Calu3 (cell line): ENCODE data around the gene PAK4. TPM values are rescaled to one million over a fixed set of nuclear protein-coding genes. Genes with fewer than 3 reads are reported as not detected.

Source experiments
- BruUV-seq: library from RNA; stranded (reverse); fragments of 400-500 nt; replicated peaks from 2 replicates; lab custom pipeline; 2021; lab: Mats Ljungman, UMichigan
- CTCF ChIA-PET: fragments of 300-600 bp; sonication (Branson Sonifier 250); formaldehyde crosslinking; loops from one replicate; lab custom pipeline; 2022; ENCODE audit warnings: antibody characterized with exemption; lab: Charles Lee
- DNase-seq: peaks from one replicate; pipeline ENCODE4 v3.0.0; 2022
- H3K27ac Mint-ChIP-seq: one replicate; pipeline ENCODE4 v1.8.0; 2022; ENCODE audit warnings: mixed read lengths; ENCODE audit not compliant: unreplicated experiment
- H3K27me3 Mint-ChIP-seq: one replicate; pipeline ENCODE4 v1.8.0; 2022; ENCODE audit warnings: mixed read lengths; ENCODE audit not compliant: unreplicated experiment
- H3K36me3 Mint-ChIP-seq: one replicate; pipeline ENCODE4 v1.8.0; 2022; ENCODE audit warnings: mild to moderate bottlenecking, moderate library complexity, mixed read lengths; ENCODE audit not compliant: insufficient read depth, unreplicated experiment
- H3K4me1 Mint-ChIP-seq: one replicate; pipeline ENCODE4 v1.8.0; 2022; ENCODE audit warnings: mild to moderate bottlenecking, low read depth, mixed read lengths; ENCODE audit not compliant: unreplicated experiment
- H3K4me3 Mint-ChIP-seq: one replicate; pipeline ENCODE4 v1.8.0; 2022; ENCODE audit warnings: mild to moderate bottlenecking, low read depth, moderate library complexity, mixed read lengths; ENCODE audit not compliant: unreplicated experiment
- H3K9me3 Mint-ChIP-seq: one replicate; pipeline ENCODE4 v1.8.0; 2022; ENCODE audit warnings: low read depth, mixed read lengths; ENCODE audit not compliant: unreplicated experiment
- intact Hi-C: fragments of 100-400 bp; cut with micrococcal nuclease; formaldehyde crosslinking; loops from one replicate; pipeline ENCODE4 v1.10.0; 2022; ENCODE audit not compliant: unreplicated experiment
- total RNA-seq: library from RNA; stranded (reverse); gene quantifications from 2 replicates; pipeline ENCODE4 v1.2.3, GENCODE V29; 2022
- TF ChIP-seq, protein P1 (sequence below): fragments of 200-600 bp; IDR thresholded peaks from one replicate; pipeline ENCODE4 v1.8.0; 2022; ENCODE audit warnings: antibody characterized with exemption; ENCODE audit not compliant: unreplicated experiment

Gene PAK4
- total RNA-seq, 1 experiment from 2014 or later = 75.7 TPM

DNA sequence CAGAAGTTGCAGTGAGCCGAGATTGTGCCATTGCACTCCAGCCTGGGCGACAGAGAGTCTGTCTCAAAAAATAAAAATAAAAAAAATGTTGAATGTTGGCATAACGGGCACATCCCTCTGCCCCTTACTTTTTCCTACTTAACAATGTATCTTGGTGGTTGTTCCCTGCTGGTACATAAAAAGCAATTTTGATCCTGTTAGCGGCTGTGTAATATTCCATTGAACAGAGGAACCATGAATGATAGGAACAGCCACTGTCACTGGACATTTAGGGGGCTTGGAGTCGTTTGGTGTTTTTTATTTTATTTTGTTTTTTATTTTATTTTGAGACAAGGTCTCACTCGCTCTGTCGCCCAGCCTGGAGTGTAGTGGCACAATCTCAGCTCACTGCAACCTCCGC lies 60.8 kb downstream of the PAK4 start:
- peaks cover 38% of the 10 kb centered on the region for H3K36me3 Mint-ChIP-seq
- CTCF ChIA-PET = interaction anchor here (0.6 kb wide), 1 partner anchor 13 kb away, joined by 3 read pairs; no protein-coding TSS in a partner anchor
- no peaks in the 10 kb centered on the region for H3K9me3 Mint-ChIP-seq
- DNase-seq = no peak
- H3K27ac Mint-ChIP-seq = no peak overlapping the region
- no peak overlapping the region for H3K4me3 Mint-ChIP-seq
- intact Hi-C loops = no loop called here
- no peaks in the 10 kb centered on the region for H3K27me3 Mint-ChIP-seq
- no peaks in the 10 kb centered on the region for H3K4me1 Mint-ChIP-seq
- BruUV-seq = no TSS peak
- TF ChIP-seq, protein P1, sequence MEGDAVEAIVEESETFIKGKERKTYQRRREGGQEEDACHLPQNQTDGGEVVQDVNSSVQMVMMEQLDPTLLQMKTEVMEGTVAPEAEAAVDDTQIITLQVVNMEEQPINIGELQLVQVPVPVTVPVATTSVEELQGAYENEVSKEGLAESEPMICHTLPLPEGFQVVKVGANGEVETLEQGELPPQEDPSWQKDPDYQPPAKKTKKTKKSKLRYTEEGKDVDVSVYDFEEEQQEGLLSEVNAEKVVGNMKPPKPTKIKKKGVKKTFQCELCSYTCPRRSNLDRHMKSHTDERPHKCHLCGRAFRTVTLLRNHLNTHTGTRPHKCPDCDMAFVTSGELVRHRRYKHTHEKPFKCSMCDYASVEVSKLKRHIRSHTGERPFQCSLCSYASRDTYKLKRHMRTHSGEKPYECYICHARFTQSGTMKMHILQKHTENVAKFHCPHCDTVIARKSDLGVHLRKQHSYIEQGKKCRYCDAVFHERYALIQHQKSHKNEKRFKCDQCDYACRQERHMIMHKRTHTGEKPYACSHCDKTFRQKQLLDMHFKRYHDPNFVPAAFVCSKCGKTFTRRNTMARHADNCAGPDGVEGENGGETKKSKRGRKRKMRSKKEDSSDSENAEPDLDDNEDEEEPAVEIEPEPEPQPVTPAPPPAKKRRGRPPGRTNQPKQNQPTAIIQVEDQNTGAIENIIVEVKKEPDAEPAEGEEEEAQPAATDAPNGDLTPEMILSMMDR = no peak

DNA sequence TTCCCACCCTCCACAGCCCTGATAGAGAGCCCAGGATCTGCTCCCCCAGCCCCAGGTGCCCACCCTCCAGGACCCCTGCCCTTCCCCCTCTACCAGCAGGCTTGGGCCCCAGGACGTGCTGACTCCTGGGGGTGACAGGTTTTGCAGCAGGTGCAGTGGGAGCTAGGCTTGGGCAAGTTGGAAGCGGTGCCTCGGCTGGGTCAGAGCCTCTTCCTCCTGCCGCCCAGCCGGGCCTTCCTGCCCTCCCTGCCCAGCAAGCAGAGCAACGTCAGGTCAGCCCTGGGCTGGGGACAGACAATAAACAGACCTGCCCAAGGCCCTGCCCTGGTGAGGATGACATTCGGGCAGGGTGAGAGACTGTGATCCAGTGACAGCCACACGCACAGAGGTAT lies 62.0 kb downstream of the PAK4 start:
- no peak for DNase-seq
- TF ChIP-seq, protein P1 = no peak
- H3K9me3 Mint-ChIP-seq = no peaks in the 10 kb centered on the region
- H3K27me3 Mint-ChIP-seq = no peaks in the 10 kb centered on the region
- no peaks in the 10 kb centered on the region for H3K4me1 Mint-ChIP-seq
- peaks cover 26% of the 10 kb centered on the region for H3K36me3 Mint-ChIP-seq
- H3K4me3 Mint-ChIP-seq = no peak overlapping the region
- CTCF ChIA-PET = interaction anchor here (1.6 kb wide), 1 partner anchor 65 kb away, joined by 3 read pairs; no protein-coding TSS in a partner anchor
- peak overlapping the region; percentile 6 for H3K27ac Mint-ChIP-seq
- intact Hi-C loops = loop anchor here (1.0 kb wide), 1 partner anchor 65 kb away; no protein-coding TSS in a partner anchor
- BruUV-seq = no TSS peak

DNA sequence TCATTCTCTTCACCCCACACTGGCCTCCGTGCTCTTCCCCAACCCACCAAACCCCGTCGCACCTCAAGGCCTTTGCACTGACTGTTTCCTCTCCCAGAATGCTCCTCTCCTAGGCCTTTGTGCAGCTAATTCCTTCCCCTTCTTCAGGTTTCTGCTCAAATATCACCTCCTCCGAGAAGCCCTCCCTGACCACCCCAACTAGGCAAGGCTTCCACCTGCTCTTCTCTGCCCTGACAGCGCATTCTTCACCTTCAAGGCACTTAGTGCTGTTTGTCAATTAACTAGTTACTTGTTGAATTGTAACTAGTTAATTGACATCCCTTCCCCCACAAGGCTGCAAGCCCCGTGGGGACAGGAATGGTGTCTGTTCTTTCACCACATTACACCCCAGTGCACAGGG lies 63.4 kb downstream of the PAK4 start:
- CTCF ChIA-PET = interaction anchor here (1.6 kb wide), 1 partner anchor 67 kb away, joined by 3 read pairs; no protein-coding TSS in a partner anchor
- Mint-ChIP-seq H3K4me3 (no peak overlapping the region), H3K9me3 (no peaks in the 10 kb centered on the region), H3K27me3 (no peaks in the 10 kb centered on the region), H3K27ac (no peak overlapping the region), H3K4me1 (peaks cover 7% of the 10 kb centered on the region), H3K36me3 (peaks cover 24% of the 10 kb centered on the region)
- no TSS peak for BruUV-seq
- no peak for DNase-seq
- intact Hi-C loops = no loop called here
- TF ChIP-seq, protein P1 = no peak

DNA sequence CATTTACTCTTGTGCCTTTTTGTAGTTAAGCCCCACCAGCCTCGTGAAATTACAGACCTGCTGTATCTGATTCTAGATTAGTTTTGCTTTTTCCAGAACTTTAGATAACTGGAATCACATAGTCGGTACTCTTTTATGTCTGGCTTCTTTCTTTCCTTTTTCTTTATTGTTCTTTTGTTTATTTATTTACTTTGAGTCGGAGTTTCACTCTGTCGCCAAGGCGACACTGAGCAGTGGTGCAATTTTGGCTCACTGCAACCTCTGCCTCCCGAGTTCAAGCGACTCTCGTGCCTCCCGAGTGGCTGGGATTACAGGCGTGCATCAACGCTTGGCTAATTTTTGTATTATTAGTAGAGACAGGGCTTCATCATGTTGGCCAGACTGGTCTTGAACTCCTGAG lies 65.2 kb downstream of the PAK4 start:
- intact Hi-C loops = loop anchor here (5.0 kb wide), 1 partner anchor 138 kb away; no protein-coding TSS in a partner anchor
- H3K27me3 Mint-ChIP-seq = no peaks in the 10 kb centered on the region
- H3K9me3 Mint-ChIP-seq = no peaks in the 10 kb centered on the region
- CTCF ChIA-PET = no interaction called here
- TF ChIP-seq, protein P1 = no peak
- BruUV-seq = no TSS peak
- H3K4me3 Mint-ChIP-seq = no peak overlapping the region
- H3K4me1 Mint-ChIP-seq = peaks cover 18% of the 10 kb centered on the region
- no peak overlapping the region for H3K27ac Mint-ChIP-seq
- no peak for DNase-seq
- peaks cover 26% of the 10 kb centered on the region for H3K36me3 Mint-ChIP-seq
